Aorta (tissue), 5 donors: Measurements from ENCODE around the gene MNT. TPM values are rescaled to one million over a fixed set of nuclear protein-coding genes. Genes with fewer than 3 reads are reported as not detected.

ENCODE experiments used
- ATAC-seq: fragments of 200-7000 bp; cut with Tn5 transposase; one replicate; pipeline ENCODE4 v1.9.1; 2022; ENCODE audit warnings: moderate library complexity; ENCODE audit not compliant: low FRiP score
- DNase-seq, 2 donors: peaks; one replicate each; pipeline ENCODE4 v3.0.0-alpha.2; 2020
- H3K27ac ChIP-seq, 2 donors: one replicate each; pipeline ENCODE4 v1.5.1; 2013; ENCODE audit warnings: low read length in 2 of 2, mild to moderate bottlenecking in 2 of 2, moderate library complexity in 2 of 2, control low read depth in 1 of 2, inconsistent platforms in 1 of 2, low read depth in 1 of 2
- H3K27me3 ChIP-seq, 2 donors: one replicate each; pipeline ENCODE4 v1.6.1; 2013; ENCODE audit warnings: control low read depth in 1 of 2, low read length in 1 of 2, mild to moderate bottlenecking in 1 of 2, moderate library complexity in 1 of 2; ENCODE audit not compliant: insufficient read depth in 2 of 2, control insufficient read depth in 1 of 2
- H3K36me3 ChIP-seq, 2 donors: one replicate each; pipeline ENCODE4 v1.6.1; 2013; ENCODE audit warnings: control low read depth in 1 of 2, low read length in 1 of 2, mild to moderate bottlenecking in 1 of 2; ENCODE audit not compliant: insufficient read depth in 2 of 2, control insufficient read depth in 1 of 2
- H3K4me1 ChIP-seq, 2 donors: one replicate each; pipeline ENCODE4 v1.6.1; 2013; ENCODE audit warnings: low read length in 2 of 2, control low read depth in 1 of 2, mild to moderate bottlenecking in 1 of 2, moderate library complexity in 1 of 2; ENCODE audit not compliant: insufficient read depth in 2 of 2, control insufficient read depth in 1 of 2
- H3K4me3 ChIP-seq, 2 donors: one replicate each; pipeline ENCODE4 v1.5.1; 2013; ENCODE audit warnings: low read length in 2 of 2, control low read depth in 1 of 2, mild to moderate bottlenecking in 1 of 2
- H3K9me3 ChIP-seq: one replicate; pipeline ENCODE4 v1.6.1; 2013; ENCODE audit warnings: mild to moderate bottlenecking, low read length; ENCODE audit not compliant: control insufficient read depth
- WGBS, 2 donors: extraction: QIAGEN DNeasy Blood & Tissue Kit; methylation state at CpG; one replicate each; pipeline ENCODE4 v1.1.7; 2013; 5-methylcytosine and 5-hydroxymethylcytosine counted together
- intact Hi-C, 2 donors: fragments of 100-400 bp; cut with DNase I; formaldehyde crosslinking; loops; one replicate each; pipeline versions ENCODE4 v1.14.2 to v1.15.0; 2022
- polyA plus RNA-seq, 2 donors: library from polyadenylated mRNA; stranded (reverse); fragments of 200-250 nt; gene quantifications; one replicate each; pipeline ENCODE4 v1.2.3, GENCODE V29; 2013
- total RNA-seq, 2 donors: library from RNA; stranded (reverse); fragmentation: NEBNext Ultra II Directional; extraction: Animal tissue kit (Norgen Biotek cat#: 25700); gene quantifications; one replicate each; pipeline ENCODE4 v1.2.1, GENCODE V29; 2021
- donor health status: healthy with polysubstance abuse.
- donor health status: Bipolar disorder and iron deficiency.
- donor health status: DM: no; HTN: no; CAD: no.
- donor health status: DM: no; HTN: no; CAD: no.
- donor health status: DM: yes; HTN: yes; CAD: no.

The MNT gene
- total and polyA plus RNA-seq, 4 donors, result 8.3 to 35.7 (median 18.6) TPM

- Histone ChIP-seq H3K27ac (peak overlapping the region in 1 of 2 donors; percentile 68), H3K36me3 (peaks cover 0 to 1% of the 10 kb centered on the region in 2 donors), H3K27me3 (no peaks in the 10 kb centered on the region), H3K9me3 (no peaks in the 10 kb centered on the region), H3K4me3 (peak overlapping the region; percentile 92 to 96), H3K4me1 (no peaks in the 10 kb centered on the region)
- DNase-seq (peak; percentile 77 to 91), ATAC-seq (peak; percentile 51)
- intact Hi-C loops, result loop anchor here (5.0 to 10.0 kb wide), 2 partner anchors 55 to 77 kb away; no protein-coding TSS in a partner anchor
- 0 to 1% methylated on average over 63 to 92 of the region's 92 CpGs for WGBS, 2 donors
Measured at GRCh38 chr17:2337544-2338314, 63.1 kb downstream of the MNT start.

GRCh38 chr17:2336852-2337543 lies 63.9 kb downstream of the MNT start, which contains the start of gene SGSM2:
Gene SGSM2, plus strand, starts transcription at chr17:2337501. Its CDS starts 188 bp downstream, at chr17:2337689.
- ATAC-seq, result peak; percentile 75
- intact Hi-C loops, result loop anchor here (5.0 to 10.0 kb wide), 2 partner anchors 55 to 78 kb away; no protein-coding TSS in a partner anchor
- Histone ChIP-seq H3K4me1 (no peaks in the 10 kb centered on the region), H3K27me3 (no peaks in the 10 kb centered on the region), H3K4me3 (peak within 1 kb of the TSS; percentile 92 to 96), H3K9me3 (no peaks in the 10 kb centered on the region), H3K36me3 (peaks cover 0 to 1% of the 10 kb centered on the region in 2 donors), H3K27ac (peak within 1 kb of the TSS in 1 of 2 donors; percentile 68)
- DNase-seq, result peak; percentile 79 to 89
- 0 to 1% methylated on average over 74 to 77 of the region's 77 CpGs for WGBS, 2 donors

- H3K4me1 ChIP-seq, result no peaks in the 10 kb centered on the region
- ATAC-seq (peak; percentile 97), DNase-seq (peak; percentile 93 to 97)
- peak within 1 kb of the TSS in 1 of 2 donors; percentile 29 for H3K27ac ChIP-seq
- peak within 1 kb of the TSS; percentile 92 to 96 for H3K4me3 ChIP-seq
- 0% methylated on average over 48 of the region's 48 CpGs for WGBS, 2 donors
- H3K27me3 ChIP-seq, result no peaks in the 10 kb centered on the region
- no peaks in the 10 kb centered on the region for H3K9me3 ChIP-seq
- H3K36me3 ChIP-seq, result peaks cover 0 to 2% of the 10 kb centered on the region in 2 donors
- intact Hi-C loops, result loop anchor here (5.0 to 10.0 kb wide), 2 partner anchors 56 to 78 kb away; no protein-coding TSS in a partner anchor
Measured at GRCh38 chr17:2336215-2336851, 64.5 kb downstream of the MNT start, which contains the start of gene TSR1. Gene TSR1, minus strand, starts transcription at chr17:2336457. Its CDS starts 30 bp downstream, at chr17:2336427.

- no peak for DNase-seq
- ATAC-seq, result no peak
- peaks cover 0 to 4% of the 10 kb centered on the region in 2 donors for H3K36me3 ChIP-seq
- intact Hi-C loops, result loop anchor here (5.0 to 10.0 kb wide), 2 partner anchors 57 to 79 kb away; no protein-coding TSS in a partner anchor
- no peak overlapping the region for H3K27ac ChIP-seq
- peak overlapping the region; percentile 55 to 96 for H3K4me3 ChIP-seq
- 4% methylated on average over 17 of the region's 17 CpGs for WGBS, 2 donors
- H3K4me1 ChIP-seq, result no peaks in the 10 kb centered on the region
- no peaks in the 10 kb centered on the region for H3K27me3 ChIP-seq
- H3K9me3 ChIP-seq, result no peaks in the 10 kb centered on the region
Measured at GRCh38 chr17:2335726-2336214, 65.1 kb downstream of the MNT start.

Other genes with a start within 250 kb of the MNT start
- 10 to 100 TPM; 34.8 to 67.3 TPM for gene SMG6, start 97.3 kb downstream of the MNT start, total RNA-seq
- gene SMG6, start 97.3 kb downstream of the MNT start, polyA plus RNA-seq, result 10 to 100 TPM; 16.2 to 28.1 TPM
- 1 to 10 TPM; 7.4 to 9.5 TPM for gene SRR, start 97.1 kb downstream of the MNT start, total RNA-seq
- gene SRR, start 97.1 kb downstream of the MNT start, polyA plus RNA-seq, result 1 to 10 TPM; 4.5 to 5.6 TPM
- 10 to 100 TPM; 18.5 to 21.8 TPM for gene TSR1, start 64.6 kb downstream of the MNT start, total RNA-seq
- 10 to 100 TPM in 1 of 2 donors, 1 to 10 TPM in 1; 8.8 to 10.7 TPM for gene TSR1, start 64.6 kb downstream of the MNT start, polyA plus RNA-seq
- gene SGSM2, start 63.6 kb downstream of the MNT start, total RNA-seq, result 10 to 100 TPM; 48.2 to 87.4 TPM
- 100 to 1,000 TPM in 1 of 2 donors, 10 to 100 TPM in 1; 24.9 to 173 TPM for gene SGSM2, start 63.6 kb downstream of the MNT start, polyA plus RNA-seq
- 10 to 100 TPM; 24.6 to 33.3 TPM for gene METTL16, start 110.8 kb upstream of the MNT start, total RNA-seq
- gene METTL16, start 110.8 kb upstream of the MNT start, polyA plus RNA-seq, result 10 to 100 TPM; 14.3 to 19.1 TPM
- gene PAFAH1B1, start 192.6 kb upstream of the MNT start, total RNA-seq, result 100 to 1,000 TPM; 157 to 176 TPM
- gene PAFAH1B1, start 192.6 kb upstream of the MNT start, polyA plus RNA-seq, result 10 to 100 TPM; 47.0 to 66.0 TPM